ENCODE measurements around the gene PROKR1.

PROKR1 gene

DNA sequence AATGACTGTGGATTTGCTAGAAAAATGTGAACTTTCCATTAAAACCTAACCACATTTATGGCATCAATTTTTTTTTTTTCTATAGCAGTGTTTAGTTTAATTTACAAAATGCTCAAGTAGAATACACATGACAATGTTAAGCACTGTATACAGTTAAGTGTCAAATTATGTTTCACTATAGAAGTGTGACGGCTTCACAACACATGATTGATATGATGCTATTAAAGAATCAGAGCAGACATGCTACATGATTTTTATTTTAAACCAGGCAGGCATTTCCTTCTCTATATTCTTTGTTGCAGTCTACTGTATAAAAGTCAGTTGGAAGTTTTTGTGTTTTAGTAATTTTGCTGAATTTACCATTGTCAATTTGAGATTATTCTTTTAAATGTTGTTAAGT is 43.6 kb downstream of the PROKR1 start:
- H3K27ac ChIP-seq: no peak overlapping the region
- TF ChIP-seq, protein P1, sequence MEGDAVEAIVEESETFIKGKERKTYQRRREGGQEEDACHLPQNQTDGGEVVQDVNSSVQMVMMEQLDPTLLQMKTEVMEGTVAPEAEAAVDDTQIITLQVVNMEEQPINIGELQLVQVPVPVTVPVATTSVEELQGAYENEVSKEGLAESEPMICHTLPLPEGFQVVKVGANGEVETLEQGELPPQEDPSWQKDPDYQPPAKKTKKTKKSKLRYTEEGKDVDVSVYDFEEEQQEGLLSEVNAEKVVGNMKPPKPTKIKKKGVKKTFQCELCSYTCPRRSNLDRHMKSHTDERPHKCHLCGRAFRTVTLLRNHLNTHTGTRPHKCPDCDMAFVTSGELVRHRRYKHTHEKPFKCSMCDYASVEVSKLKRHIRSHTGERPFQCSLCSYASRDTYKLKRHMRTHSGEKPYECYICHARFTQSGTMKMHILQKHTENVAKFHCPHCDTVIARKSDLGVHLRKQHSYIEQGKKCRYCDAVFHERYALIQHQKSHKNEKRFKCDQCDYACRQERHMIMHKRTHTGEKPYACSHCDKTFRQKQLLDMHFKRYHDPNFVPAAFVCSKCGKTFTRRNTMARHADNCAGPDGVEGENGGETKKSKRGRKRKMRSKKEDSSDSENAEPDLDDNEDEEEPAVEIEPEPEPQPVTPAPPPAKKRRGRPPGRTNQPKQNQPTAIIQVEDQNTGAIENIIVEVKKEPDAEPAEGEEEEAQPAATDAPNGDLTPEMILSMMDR (IDR thresholded peaks at IDR 0.05): no peak
- no peak for TF ChIP-seq ZFX (IDR thresholded peaks at IDR 0.05; ENCODE audit: borderline replicate concordance)

GRCh38 chr2:68689553-68690537 is 46.5 kb downstream of the PROKR1 start:
- no peak for TF ChIP-seq ZFX (IDR thresholded peaks at IDR 0.05; ENCODE audit: borderline replicate concordance)
- TF ChIP-seq, protein P1 (IDR thresholded peaks at IDR 0.05): no peak
- H3K27ac ChIP-seq: no peak overlapping the region

- TF ChIP-seq ZFX (IDR thresholded peaks at IDR 0.05; ENCODE audit: borderline replicate concordance): no peak
- TF ChIP-seq, protein P1 (IDR thresholded peaks at IDR 0.05): no peak
- no peak overlapping the region for H3K27ac ChIP-seq
Measured at GRCh38 chr2:68690851-68691250, 47.5 kb downstream of the PROKR1 start.

DNA sequence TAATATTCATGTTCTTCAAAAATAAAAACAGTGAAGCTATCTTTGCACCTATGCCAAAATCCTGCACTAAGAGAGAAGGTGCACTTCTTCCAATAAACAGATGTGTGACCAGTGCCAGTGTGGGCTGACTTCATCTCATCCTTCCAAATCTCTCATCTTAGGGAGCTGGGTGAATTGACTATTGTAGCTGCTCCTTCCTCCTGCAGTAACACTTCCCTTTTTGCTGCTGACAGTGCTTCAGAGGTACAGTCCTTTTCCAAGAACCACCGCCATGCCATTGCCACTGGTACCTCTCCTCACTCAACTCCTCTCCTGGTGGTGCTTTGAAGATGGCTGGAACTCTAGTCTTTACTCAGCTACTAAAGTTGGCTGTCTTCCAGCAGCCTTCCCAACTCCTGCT is 49.1 kb downstream of the PROKR1 start:
- TF ChIP-seq, protein P1 (IDR thresholded peaks at IDR 0.05): no peak
- TF ChIP-seq ZFX (IDR thresholded peaks at IDR 0.05; ENCODE audit: borderline replicate concordance): no peak

GRCh38 chr2:68693951-68694350 is 50.6 kb downstream of the PROKR1 start:
- TF ChIP-seq ZFX (IDR thresholded peaks at IDR 0.05; ENCODE audit: borderline replicate concordance): no peak
- TF ChIP-seq, protein P1 (IDR thresholded peaks at IDR 0.05): no peak
- no peak overlapping the region for H3K27ac ChIP-seq

More for the DNA sequence above, 49.1 kb downstream of the PROKR1 start:
- H3K27ac ChIP-seq: no peak overlapping the region

GRCh38 chr2:68695971-68696370 is 52.6 kb downstream of the PROKR1 start:
- no peak for TF ChIP-seq ZFX (IDR thresholded peaks at IDR 0.05; ENCODE audit: borderline replicate concordance)
- TF ChIP-seq, protein P1 (IDR thresholded peaks at IDR 0.05): no peak
- H3K27ac ChIP-seq: no peak overlapping the region

GRCh38 chr2:68696554-68696953 is 53.2 kb downstream of the PROKR1 start:
- TF ChIP-seq, protein P1 (IDR thresholded peaks at IDR 0.05): no peak
- TF ChIP-seq ZFX (IDR thresholded peaks at IDR 0.05; ENCODE audit: borderline replicate concordance): no peak
- no peak overlapping the region for H3K27ac ChIP-seq
